Stimulated activated effector memory CD8-positive, alpha-beta T cell treated with anti-CD3 and anti-CD28 coated beads, Interleukin-12 subunit alpha, Interleukin-12 subunit beta, amount 100 ng/mL, for 72 hours (primary cell): ENCODE results near the gene PSEN1.

Experiments used
- ATAC-seq: fragments of 150-1000 bp; cut with Tn5 transposase; 2 replicates; pipeline ENCODE4 v1.10.0; 2021
- DNase-seq, 2 donors: peaks; one replicate each; pipeline ENCODE4 v3.0.0; 2021 to 2022; ENCODE audit warnings: low spot score in 2 of 2
- H3K27ac Mint-ChIP-seq: one replicate; pipeline ENCODE4 v1.8.0; 2022; ENCODE audit warnings: mild to moderate bottlenecking, mixed read lengths
- H3K36me3 Mint-ChIP-seq: one replicate; pipeline ENCODE4 v1.8.0; 2022; ENCODE audit warnings: mild to moderate bottlenecking, mixed read lengths
- H3K4me1 Mint-ChIP-seq: one replicate; pipeline ENCODE4 v1.8.0; 2022; ENCODE audit warnings: mixed read lengths
- H3K4me3 Mint-ChIP-seq: one replicate; pipeline ENCODE4 v1.8.0; 2022; ENCODE audit warnings: mild to moderate bottlenecking, mixed read lengths
- H3K9me3 Mint-ChIP-seq: one replicate; pipeline ENCODE4 v1.8.0; 2022; ENCODE audit warnings: mixed read lengths

PSEN1 gene

DNA sequence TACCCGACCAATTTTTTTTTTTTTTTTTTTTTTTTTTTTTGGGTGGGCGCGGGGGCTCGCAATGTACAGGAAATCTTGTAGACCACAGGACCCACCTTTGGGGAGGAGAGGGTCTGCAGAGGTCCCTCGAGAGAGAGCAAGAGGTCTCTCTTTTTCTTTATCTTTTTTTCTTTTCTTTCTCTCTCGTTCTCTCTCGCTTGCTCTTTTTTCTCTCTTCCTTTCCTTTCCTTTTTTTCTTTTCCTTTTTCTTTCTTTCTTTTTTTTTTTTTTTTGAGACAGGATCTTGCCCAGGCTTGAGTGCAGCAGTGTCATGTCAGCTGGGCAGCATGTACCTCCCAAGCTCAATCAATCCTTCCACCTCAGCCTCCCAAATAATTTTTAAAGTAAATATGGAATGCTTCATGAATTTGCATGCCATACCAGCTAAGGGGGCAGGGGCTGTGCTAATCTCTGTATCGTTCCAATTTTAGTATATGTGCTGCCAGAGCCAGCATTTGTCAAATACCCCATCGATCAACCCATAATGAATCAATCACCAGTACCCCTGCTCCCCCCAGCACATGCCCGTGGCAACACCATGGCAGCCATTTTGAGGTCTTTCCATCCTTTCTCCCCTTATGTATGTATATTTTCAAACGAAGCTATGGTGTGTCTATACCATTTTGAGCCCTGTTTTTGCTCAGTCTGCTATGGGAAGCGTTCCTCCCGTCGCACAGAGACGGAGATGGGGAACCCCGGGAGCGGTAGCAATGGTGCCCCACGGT is 110.3 kb downstream of the PSEN1 start:
- Mint-ChIP-seq H3K4me3 (peak overlapping the region; percentile 85), H3K9me3 (no peaks in the 10 kb centered on the region), H3K27ac (peak overlapping the region; percentile 78)

GRCh38 chr14:73248108-73248868 is 112.0 kb downstream of the PSEN1 start:
- peak; percentile 59 for ATAC-seq
- Mint-ChIP-seq H3K9me3 (no peaks in the 10 kb centered on the region), H3K36me3 (peaks cover 16% of the 10 kb centered on the region), H3K4me1 (peaks cover 49% of the 10 kb centered on the region), H3K4me3 (peak overlapping the region; percentile 85), H3K27ac (peak overlapping the region; percentile 68)
- no peak for DNase-seq

More for the DNA sequence above, 110.3 kb downstream of the PSEN1 start:
- Mint-ChIP-seq H3K4me1 (peaks cover 58% of the 10 kb centered on the region), H3K36me3 (peaks cover 16% of the 10 kb centered on the region)
- no peak for DNase-seq
- no peak for ATAC-seq

DNA sequence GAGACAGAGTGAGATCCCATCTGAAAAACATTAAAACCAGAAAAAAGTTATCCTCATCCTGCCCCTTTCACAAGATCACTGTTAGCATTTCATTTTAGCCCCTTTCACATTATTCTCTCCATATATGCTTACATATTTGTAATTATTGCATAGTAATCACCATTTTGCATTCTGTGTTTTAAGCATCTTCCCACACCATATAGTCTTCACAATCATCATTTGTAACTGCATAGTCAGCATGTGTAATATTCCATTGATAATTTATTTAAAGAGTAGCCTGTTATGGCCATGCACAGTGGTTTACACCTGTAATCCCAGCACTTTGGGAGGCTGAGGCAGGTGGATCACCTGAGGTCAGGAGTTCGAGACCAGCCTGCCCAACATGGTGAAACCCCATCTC is 112.8 kb downstream of the PSEN1 start:
- no peak overlapping the region for H3K27ac Mint-ChIP-seq
- no peak for ATAC-seq

DNA sequence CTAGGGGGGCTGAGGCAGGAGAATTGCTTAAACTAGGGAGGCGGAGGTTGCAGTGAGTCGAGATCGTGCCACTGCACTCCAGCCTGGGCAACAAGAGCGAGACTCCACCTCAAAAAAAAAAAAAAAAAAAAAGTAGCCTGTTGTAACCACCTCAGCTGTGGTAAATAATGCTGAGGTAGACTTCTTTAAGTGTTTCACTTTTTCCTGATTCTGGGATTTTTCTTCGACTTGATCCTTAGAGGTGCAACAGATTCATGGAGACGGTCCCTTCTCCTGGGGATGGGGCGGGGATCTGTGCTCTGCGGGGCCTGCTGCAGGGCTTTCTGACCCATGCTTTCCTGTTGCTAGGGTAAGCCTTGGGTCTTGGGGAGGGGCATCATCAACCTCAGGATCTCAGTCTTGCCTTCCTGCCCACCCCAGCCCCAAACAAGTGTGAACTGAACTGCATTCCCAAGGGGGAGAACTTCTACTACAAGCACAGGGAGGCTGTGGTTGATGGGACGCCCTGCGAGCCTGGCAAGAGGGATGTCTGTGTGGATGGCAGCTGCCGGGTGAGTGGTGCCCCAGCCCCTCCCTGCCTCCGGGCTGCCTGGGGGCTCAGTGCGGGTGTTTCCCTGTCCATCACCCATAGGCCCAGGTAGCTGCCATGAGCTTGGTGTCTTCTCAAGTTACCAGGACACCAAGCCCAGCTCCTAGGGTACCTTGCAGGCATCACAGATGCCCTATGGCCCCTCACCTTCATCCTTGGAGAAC is 113.4 kb downstream of the PSEN1 start:
- Mint-ChIP-seq H3K4me3 (no peak overlapping the region), H3K27ac (no peak overlapping the region), H3K4me1 (peaks cover 45% of the 10 kb centered on the region), H3K9me3 (no peaks in the 10 kb centered on the region), H3K36me3 (peaks cover 16% of the 10 kb centered on the region)
- ATAC-seq, result no peak
- DNase-seq, result no peak

More for the DNA sequence above, 112.8 kb downstream of the PSEN1 start:
- Mint-ChIP-seq H3K36me3 (peaks cover 16% of the 10 kb centered on the region), H3K4me1 (peaks cover 45% of the 10 kb centered on the region), H3K9me3 (no peaks in the 10 kb centered on the region), H3K4me3 (no peak overlapping the region)
- DNase-seq, result no peak

GRCh38 chr14:73250317-73250713 is 114.0 kb downstream of the PSEN1 start:
- Mint-ChIP-seq H3K4me1 (peaks cover 43% of the 10 kb centered on the region), H3K9me3 (no peaks in the 10 kb centered on the region), H3K4me3 (no peak overlapping the region), H3K36me3 (peaks cover 16% of the 10 kb centered on the region), H3K27ac (no peak overlapping the region)
- no peak for DNase-seq
- no peak for ATAC-seq

GRCh38 chr14:73250781-73251500 is 114.6 kb downstream of the PSEN1 start:
- Mint-ChIP-seq H3K4me3 (no peak overlapping the region), H3K36me3 (peaks cover 16% of the 10 kb centered on the region), H3K9me3 (no peaks in the 10 kb centered on the region), H3K27ac (no peak overlapping the region), H3K4me1 (peaks cover 47% of the 10 kb centered on the region)
- ATAC-seq (no peak), DNase-seq (no peak)

DNA sequence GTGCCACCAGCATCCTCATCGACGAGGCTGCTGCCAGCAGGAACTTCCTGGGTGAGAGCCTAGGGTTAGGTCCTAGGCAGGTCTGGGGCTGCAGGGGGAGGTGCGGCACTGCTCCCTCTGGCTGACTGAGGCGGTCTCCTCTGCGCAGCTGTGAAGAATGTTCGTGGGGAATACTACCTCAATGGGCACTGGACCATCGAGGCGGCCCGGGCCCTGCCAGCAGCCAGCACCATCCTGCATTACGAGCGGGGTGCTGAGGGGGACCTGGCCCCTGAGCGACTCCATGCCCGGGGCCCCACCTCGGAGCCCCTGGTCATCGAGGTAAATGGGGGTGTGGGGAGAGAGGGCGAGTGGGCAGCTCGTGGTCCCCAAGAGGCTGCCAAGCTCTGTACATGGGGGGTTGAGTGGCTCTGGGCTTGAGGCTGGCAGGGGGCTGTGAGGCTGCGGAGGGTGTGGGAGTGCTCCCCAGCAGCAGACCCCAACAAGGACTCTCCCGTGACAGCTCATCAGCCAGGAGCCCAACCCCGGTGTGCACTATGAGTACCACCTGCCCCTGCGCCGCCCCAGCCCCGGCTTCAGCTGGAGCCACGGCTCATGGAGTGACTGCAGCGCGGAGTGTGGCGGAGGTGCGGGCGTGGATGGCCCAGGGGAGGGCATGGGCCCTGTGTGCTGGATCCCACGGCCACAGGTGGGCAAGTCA is 115.4 kb downstream of the PSEN1 start:
- Mint-ChIP-seq H3K9me3 (no peaks in the 10 kb centered on the region), H3K4me3 (no peak overlapping the region), H3K4me1 (peaks cover 42% of the 10 kb centered on the region), H3K27ac (no peak overlapping the region), H3K36me3 (peaks cover 10% of the 10 kb centered on the region)
- ATAC-seq, result no peak
- DNase-seq, result no peak

GRCh38 chr14:73252491-73253322 is 116.4 kb downstream of the PSEN1 start:
- H3K4me3 Mint-ChIP-seq, result no peak overlapping the region
- no peak for DNase-seq

GRCh38 chr14:73253323-73253610 is 117.0 kb downstream of the PSEN1 start:
- DNase-seq (no peak), ATAC-seq (no peak)

More at GRCh38 chr14:73252491-73253322, 116.4 kb downstream of the PSEN1 start:
- Mint-ChIP-seq H3K9me3 (no peaks in the 10 kb centered on the region), H3K27ac (no peak overlapping the region), H3K36me3 (peaks cover 3% of the 10 kb centered on the region), H3K4me1 (peaks cover 31% of the 10 kb centered on the region)
- ATAC-seq, result no peak

DNA sequence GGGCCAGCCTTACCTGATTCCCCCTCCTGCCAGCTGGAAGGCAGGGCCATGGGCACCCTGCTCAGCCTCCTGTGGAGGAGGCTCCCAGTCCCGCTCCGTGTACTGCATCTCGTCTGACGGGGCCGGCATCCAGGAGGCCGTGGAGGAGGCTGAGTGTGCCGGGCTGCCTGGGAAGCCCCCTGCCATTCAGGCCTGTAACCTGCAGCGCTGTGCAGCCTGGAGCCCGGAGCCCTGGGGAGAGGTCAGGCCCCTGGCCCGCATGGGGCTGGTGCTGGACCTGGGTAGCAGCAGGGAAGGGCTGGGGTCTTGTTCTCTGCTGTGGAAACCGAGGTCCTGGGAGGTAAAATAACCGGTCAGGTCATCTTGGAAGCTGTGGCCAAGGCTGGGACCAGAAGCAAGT is 117.4 kb downstream of the PSEN1 start:
- Mint-ChIP-seq H3K9me3 (no peaks in the 10 kb centered on the region), H3K36me3 (no peaks in the 10 kb centered on the region), H3K27ac (no peak overlapping the region), H3K4me3 (no peak overlapping the region), H3K4me1 (peaks cover 21% of the 10 kb centered on the region)
- ATAC-seq, result no peak
- no peak for DNase-seq

More at GRCh38 chr14:73253323-73253610, 117.0 kb downstream of the PSEN1 start:
- Mint-ChIP-seq H3K27ac (no peak overlapping the region), H3K4me3 (no peak overlapping the region), H3K9me3 (no peaks in the 10 kb centered on the region), H3K4me1 (peaks cover 26% of the 10 kb centered on the region), H3K36me3 (no peaks in the 10 kb centered on the region)

GRCh38 chr14:73254247-73255004 is 118.1 kb downstream of the PSEN1 start:
- peaks cover 14% of the 10 kb centered on the region for H3K4me1 Mint-ChIP-seq
- peak; percentile 41 for ATAC-seq
- no peaks in the 10 kb centered on the region for H3K36me3 Mint-ChIP-seq
- no peaks in the 10 kb centered on the region for H3K9me3 Mint-ChIP-seq
- no peak overlapping the region for H3K4me3 Mint-ChIP-seq
- no peak for DNase-seq
- no peak overlapping the region for H3K27ac Mint-ChIP-seq

GRCh38 chr14:73255005-73255400 is 118.7 kb downstream of the PSEN1 start:
- Mint-ChIP-seq H3K4me3 (no peak overlapping the region), H3K27ac (peak overlapping the region; percentile 18), H3K9me3 (no peaks in the 10 kb centered on the region), H3K36me3 (no peaks in the 10 kb centered on the region), H3K4me1 (peaks cover 9% of the 10 kb centered on the region)
- DNase-seq, result no peak
- ATAC-seq, result no peak

DNA sequence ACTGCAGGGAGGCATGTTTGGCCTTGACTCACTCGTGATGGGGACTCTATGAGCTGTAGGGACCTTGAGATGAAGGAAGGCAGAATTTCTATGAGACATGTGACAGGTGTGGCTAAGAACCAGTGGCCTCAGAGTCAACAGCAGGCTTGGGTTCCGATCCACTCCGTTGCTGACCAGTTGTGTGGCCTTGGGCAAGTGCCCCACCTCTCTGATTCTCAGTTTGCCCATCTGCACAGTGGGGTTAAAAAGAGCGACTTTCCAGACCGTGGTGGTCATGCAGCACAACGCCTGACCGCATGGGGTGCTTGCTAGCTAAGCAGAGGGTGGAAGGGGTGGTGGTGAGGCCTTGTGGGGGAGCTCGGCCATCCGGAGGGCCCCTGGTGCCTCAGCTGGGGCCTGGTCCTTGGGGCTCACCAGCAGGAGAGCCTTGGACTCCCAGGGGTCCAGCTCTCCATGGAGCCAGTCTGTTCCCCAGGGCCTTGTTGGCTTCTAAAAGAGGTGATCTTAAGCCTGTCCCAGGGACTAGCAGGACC is 119.5 kb downstream of the PSEN1 start:
- H3K4me1 Mint-ChIP-seq, result peaks cover 9% of the 10 kb centered on the region
- no peak for DNase-seq
- H3K36me3 Mint-ChIP-seq, result no peaks in the 10 kb centered on the region
- peak overlapping the region; percentile 18 for H3K27ac Mint-ChIP-seq
- H3K9me3 Mint-ChIP-seq, result no peaks in the 10 kb centered on the region
- ATAC-seq, result peak; percentile 23
- no peak overlapping the region for H3K4me3 Mint-ChIP-seq
